Measurements from ENCODE around the gene GALNT18. TPM values are rescaled to one million over a fixed set of nuclear protein-coding genes. Genes with fewer than 3 reads are reported as not detected.

Gene GALNT18
- total RNA-seq, 5 donors from 2014 or later (not counting 1 experiment from before 2014, with no cell fraction given) = 0.10 to 0.15 TPM; not detected in 3

DNA sequence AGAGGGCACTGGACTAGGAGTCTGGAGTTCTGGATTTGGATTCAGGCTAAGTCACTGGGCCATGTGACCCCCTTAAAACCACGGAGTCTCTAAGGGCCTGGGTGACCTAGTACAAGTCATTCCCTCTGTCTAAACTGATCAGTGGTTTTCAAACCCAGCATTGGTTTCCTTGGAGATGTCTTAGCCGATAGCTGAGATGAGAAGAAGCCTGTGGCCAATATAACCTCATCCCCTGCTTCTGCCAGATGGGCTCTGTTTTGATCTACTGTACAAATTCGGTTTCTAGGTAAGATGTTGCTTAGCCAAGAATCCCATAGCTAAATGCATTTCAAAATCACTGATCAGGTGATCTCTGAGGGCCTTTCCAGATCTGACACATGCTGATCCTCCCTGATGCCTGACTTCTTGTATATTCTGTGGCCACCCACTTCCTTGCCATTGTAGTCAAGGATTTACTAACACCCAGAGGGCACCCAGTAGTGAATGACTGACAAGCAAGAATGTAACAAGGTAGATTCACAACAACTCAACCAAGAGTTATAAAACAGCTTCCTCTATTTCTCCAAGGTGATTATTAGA is 53.1 kb downstream of the GALNT18 start:
- ATAC-seq (replicated peaks in 1 of 4) = no peak
- no peak overlapping the region for H3K4me3 ChIP-seq (ENCODE audit: control insufficient read depth in 1 of 2, extremely low read depth in 1 of 2, low read length in 1 of 2)
- 49% methylated on average over 2 of the region's 3 CpGs for WGBS (ENCODE audit: insufficient coverage)
- Mint-ChIP-seq H3K4me3 (no peak overlapping the region), H3K9me3 (no peaks in the 10 kb centered on the region), H3K27ac (no peak overlapping the region), H3K4me1 (no peaks in the 10 kb centered on the region), H3K36me3 (no peaks in the 10 kb centered on the region), H3K27me3 (peaks cover 3 to 12% of the 10 kb centered on the region in 2 donors)
- CTCF ChIA-PET = no interaction called here
- no peaks in the 10 kb centered on the region for H3K36me3 ChIP-seq (ENCODE audit: control insufficient read depth in 2 of 2, extremely low read depth in 1 of 2, insufficient read depth in 1 of 2, low read length in 1 of 2)
- no peak for DNase-seq
- no peaks in the 10 kb centered on the region for H3K4me1 ChIP-seq (ENCODE audit: control insufficient read depth in 1 of 2, extremely low read depth in 1 of 2, insufficient read depth in 2 of 2, low read length in 2 of 2)
- peaks cover 0 to 9% of the 10 kb centered on the region in 2 experiments for H3K27me3 ChIP-seq (replicated peaks in 1 of 2; ENCODE audit: control insufficient read depth in 2 of 2, extremely low read depth in 1 of 2, insufficient read depth in 2 of 2, low read length in 1 of 2)
- POLR2A ChIA-PET = no interaction called here
- H3K9me3 ChIP-seq = no peaks in the 10 kb centered on the region
- H3K27ac ChIP-seq (ENCODE audit: low read length) = no peak overlapping the region

DNA sequence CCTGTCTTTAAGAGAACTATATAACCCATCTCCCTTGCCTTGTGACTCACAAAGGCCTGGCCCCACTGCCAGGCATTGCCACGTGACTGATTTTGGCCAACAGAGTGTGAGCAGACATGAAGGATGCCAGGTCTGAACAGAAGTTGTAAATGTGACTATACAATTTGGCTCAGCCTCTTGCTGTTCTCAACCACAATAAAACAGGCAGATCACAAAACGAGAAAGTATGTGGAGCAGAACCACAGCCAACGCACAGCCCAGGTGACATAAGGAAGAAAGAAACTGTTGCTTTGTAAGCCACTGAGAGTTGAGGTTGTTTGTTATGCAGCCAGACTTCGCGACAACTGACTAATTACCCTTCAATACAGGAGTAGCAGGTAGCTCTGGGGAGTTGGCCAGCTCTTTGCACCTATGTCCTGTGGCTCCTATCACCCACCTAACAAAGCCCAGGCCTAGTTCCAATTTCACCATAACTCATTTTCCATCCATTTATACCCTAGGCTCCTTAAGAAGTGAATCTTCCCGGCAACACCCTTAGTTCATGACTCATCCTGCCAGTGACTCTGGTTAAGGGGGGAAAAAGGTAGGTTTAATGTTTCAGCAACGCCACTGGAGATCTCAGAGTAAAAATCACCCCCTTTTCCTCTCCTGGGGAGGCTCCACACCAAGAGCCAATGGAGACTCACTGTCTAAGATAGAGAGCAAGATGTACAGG is 53.7 kb downstream of the GALNT18 start:
- ChIA-PET POLR2A (no interaction called here), CTCF (interaction anchor here in 1 of 2 donors (0.6 kb wide), 1 partner anchor 36 kb away, joined by 3 read pairs; no protein-coding TSS in a partner anchor)
- Histone ChIP-seq H3K4me3 (ENCODE audit: control insufficient read depth in 1 of 2, extremely low read depth in 1 of 2, low read length in 1 of 2) (no peak overlapping the region), H3K27ac (ENCODE audit: low read length) (no peak overlapping the region), H3K4me1 (ENCODE audit: control insufficient read depth in 1 of 2, extremely low read depth in 1 of 2, insufficient read depth in 2 of 2, low read length in 2 of 2) (no peaks in the 10 kb centered on the region), H3K36me3 (ENCODE audit: control insufficient read depth in 2 of 2, extremely low read depth in 1 of 2, insufficient read depth in 1 of 2, low read length in 1 of 2) (no peaks in the 10 kb centered on the region), H3K9me3 (no peaks in the 10 kb centered on the region), H3K27me3 (replicated peaks in 1 of 2; ENCODE audit: control insufficient read depth in 2 of 2, extremely low read depth in 1 of 2, insufficient read depth in 2 of 2, low read length in 1 of 2) (peaks cover 0 to 9% of the 10 kb centered on the region in 2 experiments)
- peaks cover 3 to 12% of the 10 kb centered on the region in 2 donors for H3K27me3 Mint-ChIP-seq
- no peak overlapping the region for H3K4me3 Mint-ChIP-seq
- WGBS (ENCODE audit: insufficient coverage) = no CpG with 5 or more reads among the region's 7 CpGs
- no peaks in the 10 kb centered on the region for H3K9me3 Mint-ChIP-seq
- no peaks in the 10 kb centered on the region for H3K4me1 Mint-ChIP-seq
- H3K36me3 Mint-ChIP-seq = no peaks in the 10 kb centered on the region
- H3K27ac Mint-ChIP-seq = no peak overlapping the region
- DNase-seq (no peak), ATAC-seq (replicated peaks in 1 of 4) (peak in 1 of 4 experiments; percentile 19)

DNA sequence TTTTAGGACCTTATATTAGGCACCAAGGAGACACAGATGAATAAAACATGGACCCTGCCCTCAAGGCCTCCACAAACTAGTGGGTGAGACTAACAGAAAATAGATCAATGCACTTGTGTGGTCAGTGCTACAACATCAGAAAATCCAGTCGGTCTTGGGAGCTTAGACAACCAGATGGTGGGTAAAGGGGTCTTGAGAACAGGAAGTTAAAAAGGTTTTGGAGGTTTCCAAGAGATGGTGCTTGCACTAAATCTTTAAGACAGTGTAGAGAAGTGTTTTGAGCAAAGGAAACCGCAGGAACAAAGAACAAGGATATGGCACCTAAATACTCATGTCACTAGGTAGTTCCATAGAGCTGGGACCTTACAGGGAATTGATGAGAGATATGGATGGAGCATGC is 56.2 kb downstream of the GALNT18 start:
- Histone ChIP-seq H3K4me3 (ENCODE audit: control insufficient read depth in 1 of 2, extremely low read depth in 1 of 2, low read length in 1 of 2) (no peak overlapping the region), H3K27me3 (replicated peaks in 1 of 2; ENCODE audit: control insufficient read depth in 2 of 2, extremely low read depth in 1 of 2, insufficient read depth in 2 of 2, low read length in 1 of 2) (peaks cover 0 to 10% of the 10 kb centered on the region in 2 experiments), H3K27ac (ENCODE audit: low read length) (no peak overlapping the region), H3K36me3 (ENCODE audit: control insufficient read depth in 2 of 2, extremely low read depth in 1 of 2, insufficient read depth in 1 of 2, low read length in 1 of 2) (no peaks in the 10 kb centered on the region), H3K4me1 (ENCODE audit: control insufficient read depth in 1 of 2, extremely low read depth in 1 of 2, insufficient read depth in 2 of 2, low read length in 2 of 2) (no peaks in the 10 kb centered on the region), H3K9me3 (no peaks in the 10 kb centered on the region)
- ATAC-seq (replicated peaks in 1 of 4) = no peak
- Mint-ChIP-seq H3K27ac (no peak overlapping the region), H3K9me3 (no peaks in the 10 kb centered on the region), H3K4me3 (no peak overlapping the region), H3K27me3 (peaks cover 4 to 13% of the 10 kb centered on the region in 2 donors), H3K4me1 (no peaks in the 10 kb centered on the region), H3K36me3 (no peaks in the 10 kb centered on the region)
- 0% methylated on average over 1 of the region's 2 CpGs for WGBS (ENCODE audit: insufficient coverage)
- ChIA-PET CTCF (no interaction called here), POLR2A (no interaction called here)
- DNase-seq = no peak

DNA sequence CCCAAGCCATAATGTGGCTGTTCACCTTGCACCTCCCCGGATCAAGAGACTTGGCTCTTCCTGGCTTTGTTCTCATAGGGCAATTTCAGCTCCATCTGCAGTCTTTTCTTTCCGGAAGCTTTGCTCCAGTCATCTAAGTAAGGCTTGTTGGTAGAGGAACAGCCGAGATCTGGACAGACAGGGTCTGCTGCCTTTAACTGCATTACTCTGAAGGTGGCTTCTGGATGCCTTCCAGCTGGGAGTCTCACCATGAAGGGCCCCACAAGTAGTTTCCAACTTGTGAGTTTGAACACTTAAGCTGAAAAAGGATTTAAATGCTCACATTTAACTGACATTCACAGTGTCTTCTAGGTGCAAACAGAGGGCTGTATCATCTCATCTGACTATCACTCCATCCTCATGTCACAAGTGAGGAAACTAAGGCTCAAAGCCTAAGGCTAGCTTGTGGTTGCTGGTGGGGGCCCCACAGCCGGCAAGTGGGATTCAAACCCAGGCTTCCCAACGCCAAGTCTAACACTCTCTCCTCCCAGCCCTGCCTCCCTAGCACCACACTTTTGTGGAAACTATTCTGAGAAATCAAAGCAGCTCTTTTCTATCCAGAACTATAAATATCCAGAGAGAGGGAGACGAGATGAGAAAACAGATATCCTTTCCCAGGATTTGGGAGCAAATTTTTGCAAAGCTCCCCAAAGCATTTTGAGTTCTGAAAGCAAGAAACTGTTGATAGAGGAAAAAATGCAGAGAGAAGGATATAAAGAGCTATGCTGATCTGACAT is 58.4 kb downstream of the GALNT18 start:
- peaks cover 7 to 15% of the 10 kb centered on the region in 2 donors for H3K27me3 Mint-ChIP-seq
- H3K27ac ChIP-seq (ENCODE audit: low read length) = no peak overlapping the region
- H3K27ac Mint-ChIP-seq = no peak overlapping the region
- CTCF ChIA-PET = no interaction called here
- H3K36me3 Mint-ChIP-seq = no peaks in the 10 kb centered on the region
- no peaks in the 10 kb centered on the region for H3K9me3 ChIP-seq
- H3K36me3 ChIP-seq (ENCODE audit: control insufficient read depth in 2 of 2, extremely low read depth in 1 of 2, insufficient read depth in 1 of 2, low read length in 1 of 2) = no peaks in the 10 kb centered on the region
- WGBS (ENCODE audit: insufficient coverage) = 79% methylated on average over 2 of the region's 6 CpGs
- POLR2A ChIA-PET = no interaction called here
- no peak overlapping the region for H3K4me3 ChIP-seq (ENCODE audit: control insufficient read depth in 1 of 2, extremely low read depth in 1 of 2, low read length in 1 of 2)
- no peaks in the 10 kb centered on the region for H3K4me1 ChIP-seq (ENCODE audit: control insufficient read depth in 1 of 2, extremely low read depth in 1 of 2, insufficient read depth in 2 of 2, low read length in 2 of 2)
- H3K9me3 Mint-ChIP-seq = peaks cover 0 to 8% (median 0%) of the 10 kb centered on the region in 3 donors
- ATAC-seq (replicated peaks in 1 of 4) = no peak
- peaks cover 0 to 8% of the 10 kb centered on the region in 2 experiments for H3K27me3 ChIP-seq (replicated peaks in 1 of 2; ENCODE audit: control insufficient read depth in 2 of 2, extremely low read depth in 1 of 2, insufficient read depth in 2 of 2, low read length in 1 of 2)
- DNase-seq = no peak
- no peak overlapping the region for H3K4me3 Mint-ChIP-seq
- H3K4me1 Mint-ChIP-seq = no peaks in the 10 kb centered on the region

DNA sequence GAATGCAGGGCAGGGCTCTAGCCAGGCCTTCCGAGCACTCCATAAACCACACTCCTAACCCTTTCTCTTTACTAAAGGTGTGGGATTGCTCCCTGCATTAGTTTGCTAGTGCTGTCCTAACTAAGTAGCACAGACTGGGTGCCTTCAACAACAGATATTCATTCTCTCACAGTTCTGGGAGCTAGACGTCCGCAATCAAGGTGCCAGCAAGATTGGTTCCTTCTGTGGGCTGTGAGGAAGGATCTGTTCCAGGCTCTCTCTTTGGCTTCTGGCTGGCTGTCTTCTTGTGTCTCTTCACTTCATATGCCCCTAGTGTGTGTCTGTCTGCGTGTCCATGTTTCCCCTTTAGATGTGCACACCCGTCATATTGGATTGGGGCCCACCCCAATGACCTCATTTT is 59.8 kb downstream of the GALNT18 start:
- Histone ChIP-seq H3K4me1 (ENCODE audit: control insufficient read depth in 1 of 2, extremely low read depth in 1 of 2, insufficient read depth in 2 of 2, low read length in 2 of 2) (no peaks in the 10 kb centered on the region), H3K4me3 (ENCODE audit: control insufficient read depth in 1 of 2, extremely low read depth in 1 of 2, low read length in 1 of 2) (no peak overlapping the region), H3K36me3 (ENCODE audit: control insufficient read depth in 2 of 2, extremely low read depth in 1 of 2, insufficient read depth in 1 of 2, low read length in 1 of 2) (no peaks in the 10 kb centered on the region), H3K27me3 (replicated peaks in 1 of 2; ENCODE audit: control insufficient read depth in 2 of 2, extremely low read depth in 1 of 2, insufficient read depth in 2 of 2, low read length in 1 of 2) (peaks cover 0 to 8% of the 10 kb centered on the region in 2 experiments), H3K9me3 (no peaks in the 10 kb centered on the region), H3K27ac (ENCODE audit: low read length) (no peak overlapping the region)
- ChIA-PET POLR2A (no interaction called here), CTCF (no interaction called here)
- Mint-ChIP-seq H3K4me1 (no peaks in the 10 kb centered on the region), H3K36me3 (no peaks in the 10 kb centered on the region), H3K27me3 (peaks cover 7 to 15% of the 10 kb centered on the region in 2 donors), H3K27ac (no peak overlapping the region), H3K4me3 (no peak overlapping the region), H3K9me3 (peaks cover 0 to 8% (median 0%) of the 10 kb centered on the region in 3 donors)
- WGBS (ENCODE audit: insufficient coverage) = no CpG with 5 or more reads among the region's 5 CpGs
- ATAC-seq (replicated peaks in 1 of 4) = no peak
- no peak for DNase-seq

DNA sequence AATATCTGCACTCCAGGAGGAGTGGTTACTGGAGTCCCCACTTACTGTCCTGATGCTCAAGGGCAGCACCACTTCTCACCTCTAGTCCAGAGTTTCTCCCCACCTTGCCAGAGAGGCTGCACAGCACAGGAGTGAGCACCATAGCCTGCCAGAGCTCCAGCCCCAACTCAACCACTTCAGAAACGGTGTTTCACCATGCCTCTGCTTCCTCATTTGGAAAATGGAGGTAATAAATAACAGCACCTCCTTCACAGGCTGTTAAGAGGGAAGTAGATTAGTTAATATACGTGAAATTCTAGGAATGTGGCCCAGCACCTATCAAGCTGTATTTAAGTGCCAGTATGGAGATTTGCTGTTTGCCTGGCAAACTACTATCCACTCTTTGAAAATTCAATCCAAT is 63.0 kb downstream of the GALNT18 start:
- Histone ChIP-seq H3K9me3 (no peaks in the 10 kb centered on the region), H3K27ac (ENCODE audit: low read length) (no peak overlapping the region), H3K36me3 (ENCODE audit: control insufficient read depth in 2 of 2, extremely low read depth in 1 of 2, insufficient read depth in 1 of 2, low read length in 1 of 2) (no peaks in the 10 kb centered on the region), H3K4me1 (ENCODE audit: control insufficient read depth in 1 of 2, extremely low read depth in 1 of 2, insufficient read depth in 2 of 2, low read length in 2 of 2) (no peaks in the 10 kb centered on the region), H3K4me3 (ENCODE audit: control insufficient read depth in 1 of 2, extremely low read depth in 1 of 2, low read length in 1 of 2) (no peak overlapping the region), H3K27me3 (replicated peaks in 1 of 2; ENCODE audit: control insufficient read depth in 2 of 2, extremely low read depth in 1 of 2, insufficient read depth in 2 of 2, low read length in 1 of 2) (peaks cover 0 to 11% of the 10 kb centered on the region in 2 experiments)
- no peak for DNase-seq
- no peaks in the 10 kb centered on the region for H3K4me1 Mint-ChIP-seq
- ChIA-PET CTCF (no interaction called here), POLR2A (no interaction called here)
- peaks cover 0 to 8% (median 0%) of the 10 kb centered on the region in 3 donors for H3K9me3 Mint-ChIP-seq
- no peak for ATAC-seq (replicated peaks in 1 of 4)
- no peak overlapping the region for H3K27ac Mint-ChIP-seq
- H3K4me3 Mint-ChIP-seq = no peak overlapping the region
- H3K27me3 Mint-ChIP-seq = peaks cover 17 to 23% of the 10 kb centered on the region in 2 donors
- H3K36me3 Mint-ChIP-seq = no peaks in the 10 kb centered on the region
- WGBS (ENCODE audit: insufficient coverage) = no CpG with 5 or more reads among the region's 2 CpGs
